GM18511 (cell line): ENCODE measurements around the gene PSMD1.
"Not testable (repeated sequence)": the region's sequence is repeated elsewhere in the genome, so short reads cannot be mapped to it uniquely, and the experiment has no call there.

Experiments used
- ATAC-seq: cut with Tn5 transposase; IDR thresholded peaks from one replicate; pipeline ENCODE4 v1.9.1; 2021; ENCODE audit warnings: mild to moderate bottlenecking, moderate library complexity; ENCODE audit not compliant: unreplicated experiment

Gene PSMD1

GRCh38 chr2:231056453-231057416 lies at the start of gene PSMD1:
TSS of gene PSMD1 (plus strand) at chr2:231056867. CDS start at chr2:231057026, 159 bp downstream.
- peak; percentile 77 for ATAC-seq

GRCh38 chr2:231007286-231008098 lies 49.2 kb upstream of the PSMD1 start:
- ATAC-seq = no peak

GRCh38 chr2:231008131-231008530 lies 48.5 kb upstream of the PSMD1 start:
- no peak for ATAC-seq

GRCh38 chr2:231009236-231009919 lies 47.3 kb upstream of the PSMD1 start:
- no peak for ATAC-seq

GRCh38 chr2:231010201-231010730 lies 46.4 kb upstream of the PSMD1 start:
- ATAC-seq = no peak

GRCh38 chr2:231011526-231011925 lies 45.1 kb upstream of the PSMD1 start:
- no peak for ATAC-seq

GRCh38 chr2:231012463-231012862 lies 44.2 kb upstream of the PSMD1 start:
- no peak for ATAC-seq

- no peak for ATAC-seq
Observed at GRCh38 chr2:231013820-231014219, 42.8 kb upstream of the PSMD1 start.

GRCh38 chr2:231015478-231015877 lies 41.2 kb upstream of the PSMD1 start:
- ATAC-seq = no peak

GRCh38 chr2:231015926-231016325 lies 40.7 kb upstream of the PSMD1 start:
- no peak for ATAC-seq

- no peak for ATAC-seq
Observed at GRCh38 chr2:231016566-231017230, 40.0 kb upstream of the PSMD1 start.

GRCh38 chr2:231017231-231017598 lies 39.5 kb upstream of the PSMD1 start:
- no peak for ATAC-seq

GRCh38 chr2:231018184-231018583 lies 38.5 kb upstream of the PSMD1 start:
- ATAC-seq = no peak

- not testable (repeated sequence) for ATAC-seq
Observed at GRCh38 chr2:231025059-231025458, 31.6 kb upstream of the PSMD1 start.

GRCh38 chr2:231028889-231029288 lies 27.8 kb upstream of the PSMD1 start:
- no peak for ATAC-seq

- no peak for ATAC-seq
Observed at GRCh38 chr2:231029563-231029962, 27.1 kb upstream of the PSMD1 start.

GRCh38 chr2:231030725-231031124 lies 25.9 kb upstream of the PSMD1 start:
- ATAC-seq = no peak

GRCh38 chr2:231032575-231033140 lies 24.0 kb upstream of the PSMD1 start:
- ATAC-seq = no peak

GRCh38 chr2:231033147-231034132 lies 23.2 kb upstream of the PSMD1 start:
- ATAC-seq = no peak
